Breast epithelium (tissue), 3 donors: Measurements from ENCODE around the gene CYP39A1.

ENCODE experiments used
- CTCF ChIP-seq, 3 donors: fragments of 450-650 bp; IDR thresholded peaks; one replicate each; pipeline ENCODE4 v1.5.1; 2016 to 2017; ENCODE audit warnings: antibody characterized with exemption in 3 of 3, mild to moderate bottlenecking in 3 of 3, moderate library complexity in 3 of 3
- POLR2AphosphoS5 ChIP-seq, 3 donors: sonication (generic); formaldehyde crosslinking; IDR thresholded peaks; one replicate each; pipeline ENCODE4 v1.6.1; 2017; ENCODE audit warnings: antibody characterized with exemption in 3 of 3

DNA sequence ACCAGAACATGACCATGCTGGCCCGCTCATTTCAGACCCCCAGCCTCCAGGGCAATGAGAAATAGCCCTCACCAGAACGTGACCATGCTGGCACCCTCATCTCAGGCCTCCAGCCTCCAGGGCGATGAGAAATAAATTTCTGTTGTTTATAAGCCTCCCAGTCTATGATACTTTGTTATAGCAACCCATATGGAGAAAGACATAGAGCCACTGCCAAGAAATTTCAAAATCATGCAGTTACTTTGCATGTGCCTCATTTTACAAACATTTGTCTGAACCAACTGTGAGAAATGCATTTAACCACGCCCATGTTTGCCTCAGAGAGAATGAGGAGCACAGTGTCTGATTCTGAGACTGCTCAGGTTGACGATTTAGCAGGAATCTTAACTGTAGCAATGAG is 15.5 kb downstream of the CYP39A1 start:
- TF ChIP-seq CTCF (IDR thresholded peaks at IDR 0.05), result no peak
- TF ChIP-seq POLR2AphosphoS5 (IDR thresholded peaks at IDR 0.05), result no peak
